Stimulated activated CD4-positive, alpha-beta T cell treated with anti-CD3 and anti-CD28 coated beads, Interleukin-15, amount 100 ng/mL, for 24 hours (primary cell): ENCODE data around the gene ROCK1.
"Not testable (repeated sequence)": the region's sequence is repeated elsewhere in the genome, so short reads cannot be mapped to it uniquely, and the experiment has no call there.

Experiments
- DNase-seq: peaks from one replicate; pipeline ENCODE4 v3.0.0-alpha.2; 2020

ROCK1 gene

GRCh38 chr18:21111346-21112139 is at the start of gene ROCK1:
Gene ROCK1 (minus strand): TSS chr18:21111813. CDS start chr18:21110910, 903 bp downstream.
- DNase-seq, result peak; percentile 99

DNA sequence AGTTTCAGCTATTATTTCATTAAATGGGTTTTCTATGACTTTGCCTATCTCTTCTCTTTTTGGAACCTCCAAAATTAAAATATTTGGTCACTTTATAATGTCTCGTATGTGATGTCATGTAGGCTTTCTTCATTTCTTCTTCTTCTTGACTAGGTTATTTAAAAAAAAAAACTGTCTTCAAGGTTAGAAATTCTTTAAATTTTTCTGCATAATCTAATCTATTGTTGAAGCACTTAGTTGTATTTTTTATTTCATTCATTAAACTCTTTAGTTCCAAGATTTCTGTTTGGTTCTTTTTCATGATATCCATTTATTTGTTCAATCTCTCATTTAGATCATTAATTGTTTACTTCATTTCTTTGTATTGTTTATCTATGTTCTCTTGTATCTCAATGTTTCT is 43.8 kb upstream of the ROCK1 start:
- DNase-seq, result no peak

DNA sequence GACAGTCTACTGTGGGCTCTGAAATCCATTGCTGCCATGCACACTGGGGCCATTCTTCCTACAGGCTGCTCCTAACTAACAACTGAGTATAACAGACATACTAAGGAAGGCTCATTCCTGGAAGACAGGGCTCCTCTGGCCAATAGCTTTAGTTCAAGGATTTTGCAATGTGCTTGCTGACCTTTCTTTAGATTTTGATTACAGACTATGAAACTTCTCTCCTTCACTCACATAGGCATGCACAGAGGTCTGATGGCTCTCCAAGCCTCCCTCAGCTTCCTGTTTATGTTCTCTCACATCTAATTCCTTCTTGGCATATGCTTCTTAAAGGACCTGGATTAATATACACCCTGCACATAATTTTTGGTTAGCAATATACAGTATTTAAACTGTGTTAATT is 34.4 kb upstream of the ROCK1 start:
- DNase-seq, result no peak

DNA sequence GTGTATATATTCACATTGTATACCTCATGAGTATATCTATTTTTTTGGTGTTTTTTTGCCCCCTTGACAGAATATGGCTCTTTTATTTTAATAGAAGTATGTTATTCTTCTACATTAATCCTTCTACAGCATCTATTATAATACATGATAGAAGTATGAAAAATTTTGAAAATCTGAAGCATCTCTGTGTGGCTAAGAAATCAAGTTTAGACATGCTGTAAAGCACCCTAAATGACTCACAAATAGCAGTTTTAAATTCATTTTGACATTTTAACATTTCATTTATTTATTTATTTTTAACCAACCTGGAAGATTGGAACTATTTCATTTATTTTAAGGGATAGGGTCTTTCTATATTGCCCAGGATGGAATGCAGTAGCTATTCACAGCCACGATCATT is 33.8 kb upstream of the ROCK1 start:
- no peak for DNase-seq

DNA sequence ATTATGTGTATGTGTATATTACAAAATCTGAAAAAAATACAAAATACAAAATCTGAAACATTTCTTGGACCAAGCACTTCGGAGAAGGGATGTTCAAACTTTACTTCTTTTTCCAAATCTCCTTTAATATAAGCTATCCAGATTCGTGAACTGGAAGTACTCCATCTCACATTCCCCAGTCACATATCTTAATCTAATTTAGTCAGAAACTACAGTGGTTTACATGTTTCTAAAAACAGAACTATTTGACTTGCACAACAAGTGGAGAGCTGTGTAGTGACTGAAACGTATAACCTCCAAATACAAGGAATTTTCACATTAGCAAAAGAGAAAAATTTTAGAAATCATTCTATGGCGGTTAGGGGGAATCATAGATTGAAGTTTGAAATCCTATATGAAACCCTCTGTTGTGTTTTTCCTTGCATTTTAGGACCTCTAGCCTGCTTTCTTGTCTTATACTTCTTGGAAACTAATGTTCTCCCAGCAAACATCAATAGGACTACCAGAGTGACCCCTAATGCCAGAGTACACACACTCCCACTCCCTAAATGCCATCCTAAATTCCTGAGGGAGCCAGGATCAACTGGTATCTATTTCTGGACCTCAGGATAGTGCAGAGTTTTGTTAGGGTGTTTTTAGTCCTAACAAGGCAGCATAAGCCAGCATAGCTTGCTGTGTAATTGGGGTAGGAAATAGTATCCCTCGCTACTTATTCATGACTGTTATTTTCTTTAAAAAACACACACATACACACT is 30.2 kb upstream of the ROCK1 start:
- no peak for DNase-seq

DNA sequence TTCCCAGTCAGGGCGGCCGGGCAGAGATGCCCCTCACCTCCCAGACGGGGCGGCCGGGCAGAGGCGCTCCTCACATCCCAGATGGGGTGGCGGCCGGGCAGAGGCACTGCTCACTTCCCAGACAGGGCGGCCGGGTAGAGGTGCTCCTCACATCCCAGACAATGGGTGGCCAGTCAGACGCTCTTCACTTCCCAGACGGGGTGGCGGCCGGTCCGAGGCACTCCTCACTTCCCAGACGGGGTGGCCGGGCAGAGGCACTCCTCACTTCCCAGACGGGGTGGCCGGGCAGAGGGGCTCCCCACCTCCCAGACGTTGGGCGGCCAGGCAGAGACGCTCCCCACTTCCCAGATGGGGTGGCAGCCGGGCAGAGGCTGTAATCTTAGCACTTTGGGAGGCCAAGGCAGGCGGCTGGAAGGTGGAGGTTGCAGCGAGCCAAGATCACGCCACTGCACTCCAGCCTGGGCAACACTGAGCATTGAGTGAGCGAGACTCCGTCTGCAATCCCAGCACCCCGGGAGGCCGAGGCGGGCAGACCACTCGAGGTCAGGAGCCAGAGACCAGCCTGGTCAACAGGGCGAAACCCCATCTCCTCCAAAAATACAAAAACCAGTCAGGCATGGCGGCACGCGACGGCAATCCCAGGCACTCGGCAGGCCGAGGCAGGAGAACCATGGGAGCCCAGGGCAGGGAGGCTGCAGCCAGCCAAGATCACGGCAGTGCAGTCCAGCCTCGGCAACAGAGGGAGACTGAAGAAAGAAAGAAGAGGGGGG is 26.3 kb upstream of the ROCK1 start:
- not testable (repeated sequence) for DNase-seq

DNA sequence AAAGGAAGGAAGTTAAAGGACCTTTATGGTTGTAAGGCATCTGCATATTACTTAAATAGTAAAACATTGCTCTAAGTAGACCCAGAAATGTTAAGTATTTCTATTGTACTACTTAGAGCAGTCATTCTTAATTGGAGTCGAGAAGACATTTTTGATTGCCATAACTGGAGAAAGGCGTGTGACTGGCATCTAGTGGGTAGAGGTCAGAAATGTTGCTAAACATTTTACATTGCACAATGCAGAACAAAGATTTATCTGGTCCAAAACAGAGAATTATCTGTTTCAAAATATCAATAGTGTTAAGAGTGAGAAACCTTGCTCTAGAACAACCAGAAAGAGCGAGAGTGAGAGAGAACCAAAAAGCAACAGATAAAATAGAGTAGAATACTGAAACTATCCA is 23.3 kb upstream of the ROCK1 start:
- DNase-seq, result no peak

DNA sequence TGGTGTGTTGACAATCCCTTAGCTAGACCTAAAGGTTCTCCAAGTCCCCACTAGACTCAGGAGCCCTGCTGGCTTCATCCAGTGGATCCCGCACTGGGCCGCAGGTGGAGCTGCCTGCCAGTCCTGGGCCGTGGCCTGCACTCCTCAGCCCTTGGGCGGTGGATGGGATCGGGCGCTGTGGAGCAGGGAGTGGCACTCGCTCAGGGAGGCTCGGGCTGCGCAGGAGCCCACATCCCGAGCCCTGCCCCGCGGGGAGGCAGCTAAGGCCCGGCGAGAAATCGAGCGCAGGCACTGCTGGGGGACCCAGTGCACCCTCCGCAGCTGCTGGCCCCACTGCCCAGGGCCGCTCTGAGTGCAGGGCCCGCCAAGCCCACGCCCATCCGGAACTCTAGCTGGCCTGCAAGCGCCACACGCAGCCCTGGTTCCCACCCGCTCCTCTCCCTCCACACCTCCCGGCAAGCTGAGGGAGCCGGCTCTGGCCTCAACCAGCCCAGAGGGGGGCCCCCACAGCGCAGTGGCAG is 20.8 kb upstream of the ROCK1 start:
- DNase-seq, result no peak

- no peak for DNase-seq
Measured at GRCh38 chr18:21131698-21132227, 20.1 kb upstream of the ROCK1 start.

DNA sequence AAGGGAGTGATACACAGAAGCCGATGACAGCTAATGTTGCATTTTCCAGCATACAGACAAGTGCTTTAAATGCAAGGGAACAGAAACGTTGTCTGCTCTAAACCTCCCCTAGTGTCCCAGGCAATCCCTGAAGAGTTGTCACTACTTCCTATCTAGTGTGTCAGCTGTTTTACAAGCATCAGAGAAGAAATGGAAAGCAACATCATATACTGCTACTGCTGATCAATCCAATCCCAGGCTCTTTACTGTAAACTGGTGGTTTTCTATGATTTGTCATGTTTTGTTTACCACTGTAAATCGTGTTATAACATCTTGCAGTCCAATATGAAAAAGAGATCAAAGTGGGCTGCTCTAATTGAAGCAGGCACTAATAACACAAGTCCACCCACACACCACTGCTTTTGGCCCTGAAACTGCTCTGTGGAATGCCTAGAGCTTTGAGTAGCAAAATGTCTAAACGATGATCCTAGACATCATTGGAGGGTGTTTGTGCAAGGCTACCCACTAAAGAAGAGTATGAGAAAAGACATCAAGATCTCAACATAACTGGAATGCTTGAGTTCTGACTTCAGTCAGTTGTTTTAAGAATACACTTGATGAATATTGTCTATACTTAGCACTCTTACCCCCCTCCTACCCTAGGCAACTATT is 18.1 kb upstream of the ROCK1 start:
- no peak for DNase-seq

DNA sequence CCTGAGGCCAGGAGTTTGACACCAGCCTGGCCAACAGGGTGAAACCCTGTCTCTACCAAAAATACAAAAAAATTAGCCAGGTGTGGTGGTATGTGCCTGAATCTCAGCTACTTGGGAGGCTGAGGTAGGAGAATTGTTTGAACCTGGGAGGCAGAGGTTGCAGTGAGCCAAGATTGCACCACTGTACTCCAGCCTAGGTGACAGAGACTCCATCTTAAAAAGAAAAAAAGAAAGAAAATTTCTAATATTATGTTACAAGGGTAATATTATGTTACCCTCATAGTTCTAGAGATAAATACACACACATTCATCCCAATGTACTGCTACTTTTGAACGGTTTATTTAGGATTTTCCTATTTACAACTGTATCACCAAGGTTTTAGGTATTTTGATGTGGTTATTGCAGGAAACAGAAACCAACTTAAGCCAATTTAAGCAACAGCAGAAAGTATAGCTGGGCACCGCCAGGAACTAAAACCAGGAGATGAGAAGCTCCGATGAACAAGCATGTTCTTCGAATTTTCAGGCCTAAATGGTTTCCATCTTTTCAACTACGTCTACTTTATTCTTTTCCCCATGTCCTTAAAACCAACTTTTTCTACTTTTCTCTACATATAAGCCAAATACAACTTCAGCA is 11.8 kb upstream of the ROCK1 start:
- no peak for DNase-seq

GRCh38 chr18:21118806-21119205 is 7.2 kb upstream of the ROCK1 start:
- no peak for DNase-seq

DNA sequence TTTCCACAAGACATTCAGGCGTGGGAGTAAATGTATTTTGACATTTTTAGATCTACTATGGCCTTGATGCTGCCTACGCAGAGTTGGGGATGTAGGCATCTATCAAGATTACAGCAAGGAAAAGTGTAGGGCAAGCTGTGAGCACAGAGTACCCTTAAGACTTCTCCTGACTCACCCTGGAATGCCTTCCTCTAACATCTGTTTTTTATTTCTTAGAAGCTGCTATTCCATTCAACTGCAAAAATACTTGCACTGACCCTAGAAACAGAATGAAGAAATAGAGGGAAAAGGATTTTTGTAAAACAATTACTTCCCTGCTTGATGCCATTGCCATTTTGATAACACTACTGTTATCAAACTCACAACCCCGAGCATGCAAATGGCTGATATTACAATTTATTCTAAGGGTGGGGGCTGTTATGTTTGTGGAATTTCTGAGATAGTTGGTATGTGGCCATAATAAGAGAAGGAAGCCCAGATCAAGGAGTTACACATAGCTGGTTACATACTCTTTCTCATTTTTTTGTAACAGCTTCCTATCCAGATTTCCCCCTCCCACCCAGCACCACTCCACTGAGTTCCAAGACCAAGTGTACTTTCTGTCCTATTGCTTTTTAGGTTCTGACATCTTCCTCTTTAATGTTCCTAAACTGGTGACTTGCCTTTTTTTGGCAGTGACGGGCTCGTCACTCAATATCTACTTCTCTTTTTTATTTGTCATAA is 6.0 kb upstream of the ROCK1 start:
- DNase-seq, result no peak

- DNase-seq, result no peak
Measured at GRCh38 chr18:21115519-21116411, 4.2 kb upstream of the ROCK1 start.

GRCh38 chr18:21112543-21113105 is 1.0 kb upstream of the ROCK1 start:
- no peak for DNase-seq

DNA sequence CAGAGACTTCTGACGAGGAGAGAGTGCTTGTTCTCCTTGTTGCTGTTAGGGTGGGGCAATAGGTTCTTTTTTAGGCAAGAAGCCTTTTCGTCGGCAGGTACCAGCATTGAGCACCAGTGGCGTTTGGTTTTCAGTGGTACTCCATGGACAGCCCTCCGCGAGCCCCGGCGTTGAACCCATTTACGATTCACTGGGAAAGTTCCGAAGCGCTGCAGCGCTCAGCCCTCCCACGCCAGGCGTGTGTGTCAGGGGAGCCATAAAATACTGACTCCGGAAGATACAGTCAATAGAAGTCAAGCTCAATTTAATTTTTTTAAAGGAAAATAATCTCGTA is 494 bp upstream of the ROCK1 start:
- peak; percentile 66 for DNase-seq

DNA sequence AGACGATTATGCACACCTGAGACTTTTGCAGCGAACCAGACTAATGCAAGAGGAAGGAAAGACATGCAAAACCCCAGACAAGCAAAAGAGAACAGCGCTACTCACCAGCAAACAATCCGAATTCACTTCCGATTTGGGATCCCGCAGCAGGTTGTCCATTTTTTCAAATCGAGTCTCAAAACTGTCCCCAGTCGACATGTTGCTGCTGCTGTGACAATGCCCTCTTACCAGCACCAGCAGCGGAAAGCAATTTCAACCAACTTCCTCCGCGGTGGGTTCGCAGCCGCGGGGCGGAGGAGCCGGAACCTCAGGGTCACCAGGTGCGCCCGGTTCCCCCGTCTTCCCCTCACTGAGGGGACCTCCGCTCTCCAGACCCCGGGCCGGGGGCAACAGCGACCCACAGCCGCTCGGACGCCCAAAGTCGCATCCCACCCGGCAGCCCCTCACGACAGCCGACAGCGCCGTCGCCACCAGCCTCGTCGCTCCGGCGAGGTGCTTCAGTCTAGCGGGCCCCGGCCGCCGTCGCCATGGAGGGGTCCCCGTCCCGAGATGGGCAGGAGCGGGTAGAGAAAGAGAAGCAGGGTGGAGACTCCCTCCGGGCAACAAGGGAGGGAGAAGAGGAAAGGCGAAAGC is 784 bp downstream of the ROCK1 start:
- DNase-seq, result peak; percentile 69

DNA sequence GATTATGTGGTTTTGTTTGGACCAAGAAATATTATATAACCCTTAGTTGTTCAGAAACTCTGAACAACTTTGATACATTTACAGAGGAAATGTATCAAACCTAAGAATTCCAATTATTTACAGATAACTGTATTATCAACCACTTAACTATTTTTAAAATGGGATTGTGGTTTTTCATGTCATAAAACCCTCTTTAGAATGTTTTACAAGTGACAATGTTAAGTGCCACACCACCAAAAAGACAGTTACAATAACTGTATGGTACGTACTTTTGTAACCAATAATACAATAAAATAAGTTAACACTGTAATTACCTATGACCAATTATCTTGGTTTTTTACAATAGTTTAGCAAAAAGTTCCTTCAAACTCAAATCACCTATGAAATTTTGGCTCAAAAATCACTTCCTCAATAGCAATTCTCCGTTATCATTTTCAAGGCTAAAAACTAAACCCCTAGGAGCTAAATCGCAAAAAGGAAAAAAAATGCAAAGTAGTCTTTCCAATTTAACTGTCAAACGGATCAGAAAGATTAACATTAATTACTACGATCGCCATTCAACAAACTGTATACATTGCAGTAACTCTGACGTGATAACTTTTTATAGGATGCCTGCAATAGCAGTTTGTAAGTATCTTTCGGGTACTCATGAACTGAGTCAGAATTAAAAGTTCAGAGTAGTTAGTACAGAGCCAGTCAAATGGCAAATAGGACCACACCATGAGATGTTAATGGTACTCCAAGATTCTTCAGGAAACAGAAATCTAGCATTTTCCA is 1.5 kb downstream of the ROCK1 start:
- no peak for DNase-seq

- no peak for DNase-seq
Measured at GRCh38 chr18:21105936-21106335, 5.7 kb downstream of the ROCK1 start.
